NT2/D1 (cell line): ENCODE results near the gene GAK.

ENCODE experiments used
- SUZ12 ChIP-seq: IDR thresholded peaks from 2 replicates; pipeline ENCODE4 v1.6.1; 2011; ENCODE audit not compliant: insufficient read length, insufficient read depth; ENCODE audit errors: extremely low read depth
- YY1 ChIP-seq: IDR thresholded peaks from 2 replicates; pipeline ENCODE4 v1.6.1; 2011; ENCODE audit not compliant: insufficient read length, insufficient read depth
- ZNF274 ChIP-seq: IDR thresholded peaks from 2 replicates; pipeline ENCODE4 v1.6.1; 2011; ENCODE audit warnings: mild to moderate bottlenecking, low read depth, low read length

DNA sequence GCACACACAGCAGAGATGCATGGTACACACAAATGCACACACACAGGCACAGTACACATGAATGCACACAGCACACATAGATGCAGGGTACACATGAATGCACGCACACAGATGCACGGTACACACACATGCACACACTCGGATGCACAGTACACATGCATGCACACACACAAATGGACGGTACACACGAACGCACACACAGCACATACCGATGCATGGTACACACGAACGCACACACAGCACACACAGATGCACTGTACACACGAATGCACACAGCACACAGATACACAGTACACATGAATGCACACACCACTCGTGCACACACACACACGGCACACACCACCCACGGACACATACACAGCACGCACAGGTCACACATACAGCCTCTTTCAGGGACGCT lies 62.3 kb downstream of the GAK start:
- TF ChIP-seq SUZ12 (no peak), ZNF274 (no peak), YY1 (no peak)
